GM20431 (cell line): Measurements from ENCODE around the gene ICOS.

ENCODE experiments used
- in situ Hi-C: fragments of 300-500 bp; cut with MseI, MboI; formaldehyde crosslinking; loops from one replicate; pipeline ENCODE4 v1.15.0; 2020; ENCODE audit warnings: low sequenced_read_pairs; ENCODE audit not compliant: unreplicated experiment

ICOS gene

GRCh38 chr2:204000446-204000845 is 63.9 kb downstream of the ICOS start:
- in situ Hi-C loops: no loop called here

- in situ Hi-C loops: no loop called here
These were observed 66.9 kb downstream of the ICOS start for GRCh38 chr2:204003276-204003990.

- in situ Hi-C loops: no loop called here
These were observed 68.3 kb downstream of the ICOS start for GRCh38 chr2:204004912-204005311.

- in situ Hi-C loops: no loop called here
These were observed 69.6 kb downstream of the ICOS start for GRCh38 chr2:204005940-204006721.

GRCh38 chr2:204008352-204008751 is 71.8 kb downstream of the ICOS start:
- in situ Hi-C loops: no loop called here

- in situ Hi-C loops: no loop called here
These were observed 74.3 kb downstream of the ICOS start for GRCh38 chr2:204010628-204011560.
